Testis (tissue), 3 donors: Measurements from ENCODE around the gene PSMB2. TPM values are rescaled to one million over a fixed set of nuclear protein-coding genes. Genes with fewer than 3 reads are reported as not detected.

Source experiments
- DNase-seq: peaks from one replicate; pipeline ENCODE4 v3.0.0-alpha.2; 2019
- H3K27ac ChIP-seq, 2 donors: fragments of 200-600 bp; sonication (generic); one replicate each; pipeline ENCODE4 v1.5.1; 2019
- H3K27me3 ChIP-seq: fragments of 200-600 bp; sonication (generic); one replicate; pipeline ENCODE4 v1.5.1; 2019
- H3K36me3 ChIP-seq: fragments of 200-600 bp; sonication (generic); one replicate; pipeline ENCODE4 v1.5.1; 2017; ENCODE audit warnings: low read depth; ENCODE audit errors: missing control alignments
- H3K4me1 ChIP-seq: fragments of 200-600 bp; sonication (generic); one replicate; pipeline ENCODE4 v1.5.1; 2019
- H3K4me3 ChIP-seq, 2 donors: fragments of 200-600 bp; sonication (generic); one replicate each; pipeline ENCODE4 v1.5.1; 2017 to 2019
- H3K9me3 ChIP-seq: fragments of 200-600 bp; sonication (generic); one replicate; pipeline ENCODE4 v1.5.1; 2017
- POLR2A ChIP-seq: fragments of 450-650 bp; IDR thresholded peaks from one replicate; pipeline ENCODE4 v1.6.1; 2017; ENCODE audit warnings: antibody characterized with exemption, mild to moderate bottlenecking, moderate library complexity
- WGBS, 2 donors: methylation state at CpG; one replicate each; pipeline ENCODE4 v1.1.5; 2018; 5-methylcytosine and 5-hydroxymethylcytosine counted together
- intact Hi-C: fragments of 100-400 bp; cut with DNase I; formaldehyde crosslinking; loops from one replicate; pipeline ENCODE4 v1.15.1; 2023; ENCODE audit warnings: low total_unique reads
- polyA plus RNA-seq: library from polyadenylated mRNA; stranded (reverse); fragments of 350-450 nt; fragmentation: Illumina TruSeq; extraction: RNeasy Lipid Tissue Mini Kit (QIAGEN cat#74804); gene quantifications from one replicate; pipeline ENCODE4 v1.2.3, GENCODE V29; 2014; ENCODE audit warnings: low read depth, low replicate concordance; ENCODE audit not compliant: insufficient read depth
- total RNA-seq, 2 donors: library from RNA; depleted of rRNA; stranded (reverse); fragments of >200 nt; gene quantifications; one replicate each; pipeline ENCODE4 v1.2.3, GENCODE V29; 2016
- TF ChIP-seq, protein P1 (sequence below), 3 experiments: fragments of 450-650 bp in 2 of 3; fragments of 200-600 bp in 1 of 3; sonication (generic) in 1 of 3; IDR thresholded peaks; one replicate each; pipeline ENCODE4 v1.5.1; 2016 to 2019; ENCODE audit warnings: antibody characterized with exemption in 3 of 3, mild to moderate bottlenecking in 2 of 3, moderate library complexity in 1 of 3

The PSMB2 gene
- total and polyA plus RNA-seq, 3 donors from 2014 or later: 46.8 to 59.9 (median 50.1) TPM

DNA sequence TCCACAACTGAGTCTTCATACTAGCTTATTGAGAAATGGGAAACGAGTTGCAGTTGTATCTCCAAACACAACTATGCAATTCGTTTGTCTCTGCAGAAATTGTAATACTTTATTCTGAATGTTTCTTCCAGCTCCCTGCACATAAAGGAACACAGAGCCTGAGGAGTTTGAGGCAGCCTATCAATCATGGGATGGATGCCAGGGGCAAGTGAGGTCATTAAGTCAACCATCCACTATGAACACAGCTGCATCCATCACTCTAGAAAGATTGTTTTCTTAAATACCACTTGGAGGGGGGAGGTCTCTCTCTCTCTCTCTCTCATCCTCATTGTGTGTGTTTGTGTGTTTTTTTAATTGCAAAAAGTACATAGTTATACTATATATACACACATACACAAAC is 2.9 kb upstream of the PSMB2 start:
- H3K27me3 ChIP-seq: no peaks in the 10 kb centered on the region
- peaks cover 9% of the 10 kb centered on the region for H3K4me1 ChIP-seq
- WGBS, 2 donors: 37 to 45% methylated on average over 2 of the region's 2 CpGs
- no peaks in the 10 kb centered on the region for H3K36me3 ChIP-seq
- H3K4me3 ChIP-seq: no peak overlapping the region
- no peak overlapping the region for H3K27ac ChIP-seq
- no peak for TF ChIP-seq POLR2A
- TF ChIP-seq, protein P1, sequence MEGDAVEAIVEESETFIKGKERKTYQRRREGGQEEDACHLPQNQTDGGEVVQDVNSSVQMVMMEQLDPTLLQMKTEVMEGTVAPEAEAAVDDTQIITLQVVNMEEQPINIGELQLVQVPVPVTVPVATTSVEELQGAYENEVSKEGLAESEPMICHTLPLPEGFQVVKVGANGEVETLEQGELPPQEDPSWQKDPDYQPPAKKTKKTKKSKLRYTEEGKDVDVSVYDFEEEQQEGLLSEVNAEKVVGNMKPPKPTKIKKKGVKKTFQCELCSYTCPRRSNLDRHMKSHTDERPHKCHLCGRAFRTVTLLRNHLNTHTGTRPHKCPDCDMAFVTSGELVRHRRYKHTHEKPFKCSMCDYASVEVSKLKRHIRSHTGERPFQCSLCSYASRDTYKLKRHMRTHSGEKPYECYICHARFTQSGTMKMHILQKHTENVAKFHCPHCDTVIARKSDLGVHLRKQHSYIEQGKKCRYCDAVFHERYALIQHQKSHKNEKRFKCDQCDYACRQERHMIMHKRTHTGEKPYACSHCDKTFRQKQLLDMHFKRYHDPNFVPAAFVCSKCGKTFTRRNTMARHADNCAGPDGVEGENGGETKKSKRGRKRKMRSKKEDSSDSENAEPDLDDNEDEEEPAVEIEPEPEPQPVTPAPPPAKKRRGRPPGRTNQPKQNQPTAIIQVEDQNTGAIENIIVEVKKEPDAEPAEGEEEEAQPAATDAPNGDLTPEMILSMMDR (IDR thresholded peaks at IDR 0.05): no peak
- intact Hi-C loops: no loop called here
- no peaks in the 10 kb centered on the region for H3K9me3 ChIP-seq
- DNase-seq: no peak

DNA sequence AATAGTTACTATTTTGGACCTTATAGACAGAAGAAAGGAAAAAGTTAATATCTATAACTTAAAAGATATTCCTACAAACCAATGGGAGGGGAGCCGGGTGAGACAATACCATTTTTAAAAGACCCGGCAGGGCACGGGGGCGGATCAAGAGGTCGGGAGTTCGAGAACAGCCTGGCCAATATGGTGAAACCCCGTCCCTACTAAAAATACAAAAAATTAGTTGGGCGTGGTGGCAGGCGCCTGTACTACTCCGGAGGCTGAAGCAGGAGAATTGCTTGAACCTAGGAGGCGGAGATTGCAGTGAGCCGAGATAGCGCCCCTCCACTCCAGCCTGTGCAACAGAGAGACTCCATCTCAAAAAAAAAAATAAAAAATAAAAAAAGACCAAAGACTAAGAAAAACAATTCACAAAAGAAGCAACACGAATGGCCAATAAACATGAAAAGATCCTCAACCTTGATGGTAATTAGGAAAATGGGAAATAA is 1.2 kb upstream of the PSMB2 start:
- TF ChIP-seq POLR2A: no peak
- TF ChIP-seq, protein P1 (IDR thresholded peaks at IDR 0.05): no peak
- 15 to 26% methylated on average over 14 of the region's 14 CpGs for WGBS, 2 donors
- Histone ChIP-seq H3K9me3 (no peaks in the 10 kb centered on the region), H3K27ac (peak overlapping the region in 1 of 2 donors; percentile 90), H3K4me1 (peaks cover 13% of the 10 kb centered on the region), H3K27me3 (no peaks in the 10 kb centered on the region), H3K4me3 (peak overlapping the region; percentile 81 to 97), H3K36me3 (no peaks in the 10 kb centered on the region)
- intact Hi-C loops: no loop called here
- DNase-seq: no peak

DNA sequence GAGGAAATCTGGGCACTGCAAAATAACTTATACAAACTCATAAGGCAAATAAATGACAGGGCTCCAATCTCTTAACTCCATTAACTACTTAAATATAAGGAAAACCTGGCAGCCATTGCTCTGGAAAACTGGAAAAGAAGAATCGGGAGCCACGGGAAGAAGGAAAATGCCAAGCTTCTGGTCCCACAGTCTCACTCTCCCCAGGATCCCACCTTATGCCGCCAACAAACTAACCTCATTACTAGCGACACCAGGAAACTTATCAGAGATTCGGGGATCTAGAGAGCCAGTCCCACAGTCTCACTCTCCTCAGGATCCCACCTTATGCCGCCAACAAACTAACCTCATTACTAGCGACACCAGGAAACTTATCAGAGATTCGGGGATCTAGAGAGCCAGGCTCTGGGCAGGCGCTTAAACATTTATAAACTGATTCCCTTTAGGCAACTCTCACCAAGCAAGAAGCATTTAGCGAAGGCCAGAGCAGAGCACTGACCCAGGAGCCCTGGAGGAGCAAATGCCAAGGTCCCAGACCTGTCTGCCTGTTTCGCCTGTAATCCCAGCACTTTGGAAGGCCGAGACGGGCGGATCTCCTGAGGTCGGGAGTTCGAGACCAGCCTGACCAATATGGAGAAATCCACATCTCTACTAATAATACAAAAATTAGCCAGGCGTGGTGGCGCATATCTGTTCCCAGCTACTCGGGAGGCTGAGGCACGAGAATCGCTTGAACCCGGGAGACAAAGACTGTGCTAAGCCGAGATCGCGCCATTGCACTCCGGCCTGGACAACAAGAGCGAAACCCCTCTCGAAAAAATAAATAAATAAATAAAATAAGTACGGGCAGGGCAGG is 720 bp downstream of the PSMB2 start:
- intact Hi-C loops: no loop called here
- Histone ChIP-seq H3K4me3 (peak overlapping the region; percentile 81 to 97), H3K27ac (peak overlapping the region; percentile 85 to 90), H3K4me1 (peaks cover 16% of the 10 kb centered on the region), H3K36me3 (no peaks in the 10 kb centered on the region), H3K9me3 (no peaks in the 10 kb centered on the region), H3K27me3 (no peaks in the 10 kb centered on the region)
- TF ChIP-seq, protein P1 (IDR thresholded peaks at IDR 0.05): no peak
- TF ChIP-seq POLR2A: no peak
- WGBS, 2 donors: 12 to 20% methylated on average over 29 of the region's 29 CpGs
- DNase-seq: no peak

DNA sequence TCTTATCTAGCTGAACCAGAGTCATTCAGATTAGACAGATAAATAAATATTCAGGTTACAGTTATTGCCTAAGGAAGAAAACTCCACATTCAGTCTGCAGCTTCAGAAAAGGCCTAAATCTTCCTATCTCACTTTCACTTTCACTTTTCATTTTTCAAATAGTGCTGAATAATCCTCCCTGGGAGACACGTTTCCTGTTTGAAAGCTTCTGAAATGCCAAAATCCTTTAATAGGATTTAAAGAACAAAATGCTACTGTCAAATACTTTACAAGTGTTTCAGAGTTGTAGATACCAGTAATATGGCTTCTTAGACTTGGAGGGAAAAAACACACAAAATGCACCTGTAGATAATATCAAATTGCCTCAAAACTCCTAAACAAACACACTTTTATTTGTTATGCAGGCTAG is 3.9 kb downstream of the PSMB2 start:
- Histone ChIP-seq H3K4me3 (no peak overlapping the region), H3K4me1 (peaks cover 16% of the 10 kb centered on the region), H3K27ac (peak overlapping the region in 1 of 2 donors; percentile 74), H3K36me3 (no peaks in the 10 kb centered on the region), H3K27me3 (no peaks in the 10 kb centered on the region), H3K9me3 (no peaks in the 10 kb centered on the region)
- intact Hi-C loops: no loop called here
- no peak for DNase-seq
- TF ChIP-seq POLR2A: no peak
- TF ChIP-seq, protein P1 (IDR thresholded peaks at IDR 0.05): no peak
- WGBS, 2 donors: 6 to 9% methylated on average over 1 of the region's 1 CpG
